K562 (cell line): ENCODE data around the gene CEP89. TPM values are rescaled to one million over a fixed set of nuclear protein-coding genes. Genes with fewer than 3 reads are reported as not detected.

Experiments
- ATAC-seq: fragments of 200-7000 bp; cut with Tn5 transposase; 3 replicates; pipeline ENCODE4 v1.9.1; 2020; ENCODE audit warnings: moderate library complexity
- BruUV-seq: library from RNA; stranded (reverse); fragments of 400-500 nt; replicated peaks from 2 replicates; lab custom pipeline; 2021; lab: Mats Ljungman, UMichigan
- CTCF ChIA-PET: fragments of 300-600 bp; formaldehyde crosslinking; extraction: SDS; loops from one replicate; lab custom pipeline; 2021; ENCODE audit warnings: low intra/inter-chr PET ratio; lab: Yijun Ruan, JAX
- POLR2A ChIA-PET: fragments of 300-600, 350-650 bp; sonication (Branson Sonifier 250); formaldehyde crosslinking; extraction: SDS; loops from one replicate; lab custom pipeline; 2021; ENCODE audit warnings: antibody characterized with exemption, inconsistent platforms; lab: Yijun Ruan, JAX
- DNase-seq, 4 experiments: peaks; one replicate each; pipeline versions ENCODE4 v3.0.0 to v3.0.0-alpha.2; 2011 to 2018; ENCODE audit warnings: low spot score in 3 of 4, mixed read lengths in 3 of 4; ENCODE audit errors: extremely low read depth in 1 of 4
- FAIRE-seq: peaks from 2 replicates; lab custom pipeline; 2011; peaks lifted over from hg19 to GRCh38; lab: Jason Lieb, UNC
- H2AFZ ChIP-seq: 2 replicates; pipeline ENCODE4 v1.6.0; 2011; ENCODE audit warnings: low read depth, low read length, control low read depth, inconsistent platforms
- H3K27ac ChIP-seq: fragments of 200-600 bp; 3 replicates; pipeline ENCODE4 v1.8.0; 2011; ENCODE audit warnings: low read depth, mild to moderate bottlenecking, control low read depth, inconsistent platforms, low read length, moderate library complexity, mixed read lengths; ENCODE audit errors: extremely low read depth
- H3K27me3 ChIP-seq, 2 experiments: fragments of 300-600 bp in 1 of 2; 2 replicates in 1 of 2; 3 replicates in 1 of 2; pipeline versions ENCODE4 v1.6.0 to v1.8.0; 2011; ENCODE audit warnings: inconsistent platforms in 2 of 2, low read length in 2 of 2, mild to moderate bottlenecking in 1 of 2, mixed read lengths in 1 of 2, moderate library complexity in 1 of 2; ENCODE audit not compliant: control insufficient read depth in 2 of 2, insufficient read depth in 2 of 2
- H3K36me3 ChIP-seq: fragments of 300-600 bp; 3 replicates; pipeline ENCODE4 v1.8.0; 2011; ENCODE audit warnings: mild to moderate bottlenecking, low read length, inconsistent platforms; ENCODE audit not compliant: control insufficient read depth, insufficient read depth
- H3K4me1 ChIP-seq, 2 experiments: fragments of 200-600 bp in 1 of 2; replicated peaks in 1 of 2; 2 replicates in 1 of 2; 3 replicates in 1 of 2; pipeline versions ENCODE4 v1.5.1 to v1.8.0; 2011; ENCODE audit warnings: inconsistent platforms in 2 of 2, low read length in 2 of 2, mild to moderate bottlenecking in 1 of 2, mixed read lengths in 1 of 2, moderate library complexity in 1 of 2; ENCODE audit not compliant: control insufficient read depth in 2 of 2, insufficient read depth in 2 of 2
- H3K4me2 ChIP-seq: 2 replicates; pipeline ENCODE4 v1.6.1; 2011; ENCODE audit warnings: low read length, control low read depth, inconsistent platforms, mixed read lengths; ENCODE audit not compliant: insufficient read depth
- H3K4me3 ChIP-seq: fragments of 200-600 bp; sonication (generic), shearing (Covaris generic); 2 replicates; pipeline ENCODE4 v1.5.1; 2016; ENCODE audit warnings: control low read depth, inconsistent platforms
- H3K79me2 ChIP-seq: fragments of 200-600 bp; 3 replicates; pipeline ENCODE4 v1.8.0; 2011; ENCODE audit warnings: low read length, inconsistent platforms; ENCODE audit not compliant: control insufficient read depth, insufficient read depth
- H3K9ac ChIP-seq, 2 experiments: 2 replicates each; pipeline versions ENCODE4 v1.6.0 to v1.6.1; 2011; ENCODE audit warnings: low read depth in 2 of 2, low read length in 2 of 2, control low read depth in 1 of 2, inconsistent platforms in 1 of 2, mild to moderate bottlenecking in 1 of 2, mixed read lengths in 1 of 2; ENCODE audit not compliant: insufficient read depth in 1 of 2
- H3K9me1 ChIP-seq: one replicate; pipeline ENCODE4 v1.6.0; 2011; ENCODE audit warnings: inconsistent platforms, mild to moderate bottlenecking, low read length, moderate library complexity; ENCODE audit not compliant: control insufficient read depth, insufficient read depth
- H3K9me3 ChIP-seq: replicated peaks from 2 replicates; pipeline ENCODE4 v1.5.1; 2011; ENCODE audit warnings: low read depth, low read length, inconsistent platforms; ENCODE audit not compliant: control insufficient read depth, insufficient read depth
- H4K20me1 ChIP-seq: replicated peaks from 2 replicates; pipeline ENCODE4 v1.6.1; 2011; ENCODE audit warnings: low read length, inconsistent platforms, mixed read lengths; ENCODE audit not compliant: control insufficient read depth, insufficient read depth
- EWSR1 ChIP-seq: fragments of 450-650 bp; IDR thresholded peaks from 2 replicates; pipeline ENCODE4 v1.6.1; 2018; ENCODE audit warnings: borderline replicate concordance, mild to moderate bottlenecking, low read depth, moderate library complexity; ENCODE audit not compliant: partially characterized antibody
- FOXA1 ChIP-seq: fragments of 450-650 bp; IDR thresholded peaks from 2 replicates; pipeline ENCODE4 v1.6.1; 2016; ENCODE audit warnings: mild to moderate bottlenecking, borderline replicate concordance
- FOXO4 ChIP-seq: fragments of 450-650 bp; formaldehyde crosslinking; IDR thresholded peaks from 2 replicates; pipeline ENCODE4 v1.4.0; 2020; ENCODE audit warnings: mild to moderate bottlenecking, moderate library complexity
- HIVEP1 ChIP-seq: fragments of 250-450 bp; sonication (Bioruptor Pico); IDR thresholded peaks from 2 replicates; pipeline ENCODE4 v1.4.0; 2020; ENCODE audit warnings: mild to moderate bottlenecking
- MTA3 ChIP-seq: fragments of 450-650 bp; formaldehyde crosslinking; IDR thresholded peaks from 2 replicates; pipeline ENCODE4 v1.6.1; 2017; ENCODE audit warnings: mild to moderate bottlenecking, borderline replicate concordance
- POU5F1 ChIP-seq: fragments of 150-350 bp; IDR thresholded peaks from 2 replicates; pipeline ENCODE4 v1.6.1; 2014; ENCODE audit warnings: borderline replicate concordance, low read length, low read depth, mild to moderate bottlenecking; ENCODE audit not compliant: partially characterized antibody
- SMC3 ChIP-seq: conservative IDR thresholded peaks from 2 replicates; pipeline ENCODE4 v1.6.1; 2011; ENCODE audit warnings: low read depth, low read length, improper control_type of control experiment; ENCODE audit not compliant: insufficient read depth
- SRSF1 ChIP-seq: fragments of 200-400 bp; formaldehyde crosslinking; IDR thresholded peaks from 2 replicates; pipeline ENCODE4 v1.6.1; 2017; ENCODE audit warnings: mild to moderate bottlenecking, low read depth, low read length, moderate library complexity
- ZBTB2 ChIP-seq: fragments of 450-650 bp; IDR thresholded peaks from 2 replicates; pipeline ENCODE4 v1.6.1; 2016; ENCODE audit warnings: antibody characterized with exemption
- ZNF24 ChIP-seq: fragments of 450-650 bp; IDR thresholded peaks from 2 replicates; pipeline ENCODE4 v1.6.1; 2016
- WGBS: fragments of 100-300 bp; shearing (Covaris generic); methylation state at CpG from one replicate; pipeline ENCODE4 v1.1.6; 2016; ENCODE audit warnings: low coverage, mixed read lengths; ENCODE audit not compliant: insufficient coverage; ENCODE audit errors: missing lambda C conversion rate; 5-methylcytosine and 5-hydroxymethylcytosine counted together
- in situ Hi-C: fragments of 300-500 bp; cut with MboI; formaldehyde crosslinking; loops from 4 replicates; pipeline ENCODE4 v1.15.0; 2018; ENCODE audit warnings: inconsistent platforms, mixed read lengths
- intact Hi-C: fragments of 100-400 bp; cut with micrococcal nuclease; formaldehyde crosslinking; loops from 2 replicates; pipeline ENCODE4 v1.14.2; 2022
- polyA plus RNA-seq, 8 experiments: library from polyadenylated mRNA; depleted of rRNA in 4 of 8; stranded (reverse) in 5 of 8; unstranded in 3 of 8; fragments of >200 nt; fragmentation: Nextera tagmentation in 2 of 8; fragmentation: Illumina TruSeq in 1 of 8; extraction: Ambion mirVana in 2 of 8; extraction: Trizol in 1 of 8; gene quantifications; 2 replicates each; pipeline versions ENCODE4 v1.2.1 to v1.2.3, GENCODE V29; 2011 to 2014; ENCODE audit warnings: inconsistent platforms in 1 of 8, missing spikeins in 1 of 8
- total RNA-seq, 7 experiments: library from RNA; depleted of rRNA in 6 of 7; stranded (reverse); fragments of >200 nt in 6 of 7; fragmentation: Illumina TruSeq in 2 of 7; extraction: Trizol in 2 of 7; gene quantifications; 2 replicates each; pipeline versions ENCODE4 v1.2.1 to v1.2.3, GENCODE V29; 2011 to 2021; ENCODE audit warnings: low replicate concordance in 1 of 7

The CEP89 gene
- total and polyA plus RNA-seq, 9 of the 15 experiments (the other 6 are each of a cell fraction or from before 2014, with no cell fraction given) = 5.5 to 15.0 (median 7.2) TPM

GRCh38 chr19:32874605-32875004, 97.2 kb downstream of the CEP89 start:
- no peaks in the 10 kb centered on the region for H3K36me3 ChIP-seq
- no peak overlapping the region for H3K4me2 ChIP-seq
- 0 out of 2 replicates have a peak, but pooled peaks cover 10% of the 10 kb centered on the region for H4K20me1 ChIP-seq
- peaks cover 14 to 62% of the 10 kb centered on the region in 2 experiments; a peak in 3 of 5 replicates for H3K27me3 ChIP-seq
- H3K9me3 ChIP-seq = no peaks in the 10 kb centered on the region
- ATAC-seq (no peak), FAIRE-seq (no peak), DNase-seq (no peak)
- no peaks in the 10 kb centered on the region for H3K9me1 ChIP-seq
- TF ChIP-seq ZNF24 = no peak
- no peak for TF ChIP-seq SRSF1
- TF ChIP-seq SMC3 = no peak
- no peak overlapping the region for H3K4me3 ChIP-seq
- ChIA-PET CTCF (no interaction called here), POLR2A (no interaction called here)
- no peak overlapping the region for H3K27ac ChIP-seq
- BruUV-seq = no TSS peak
- H3K4me1 ChIP-seq = peaks cover 0 to 3% of the 10 kb centered on the region in 2 experiments; a peak in 1 of 5 replicates
- 6% methylated on average over 9 of the region's 9 CpGs for WGBS
- H3K9ac ChIP-seq = no peak overlapping the region
- in situ Hi-C loops = no loop called here
- no peaks in the 10 kb centered on the region for H3K79me2 ChIP-seq
- H2AFZ ChIP-seq = no peak overlapping the region
- intact Hi-C loops = no loop called here

- H3K79me2 ChIP-seq = no peaks in the 10 kb centered on the region
- H3K9ac ChIP-seq = no peak overlapping the region
- FAIRE-seq = no peak
- H3K9me1 ChIP-seq = no peaks in the 10 kb centered on the region
- intact Hi-C loops (no loop called here), in situ Hi-C loops (no loop called here)
- H2AFZ ChIP-seq = no peak overlapping the region
- TF ChIP-seq HIVEP1 (CRISPR knock-in tag) (no peak), MTA3 (no peak), EWSR1 (no peak), ZBTB2 (no peak), FOXO4 (CRISPR knock-in tag) (no peak), FOXA1 (no peak), POU5F1 (no peak)
- no peak overlapping the region for H3K4me3 ChIP-seq
- no TSS peak for BruUV-seq
- 0 out of 2 replicates have a peak, but pooled peaks cover 10% of the 10 kb centered on the region for H4K20me1 ChIP-seq
- DNase-seq = no peak
- H3K27ac ChIP-seq = no peak overlapping the region
- ChIA-PET POLR2A (no interaction called here), CTCF (no interaction called here)
- WGBS = 1% methylated on average over 18 of the region's 18 CpGs
- no peaks in the 10 kb centered on the region for H3K36me3 ChIP-seq
- peaks cover 15 to 61% of the 10 kb centered on the region in 2 experiments for H3K27me3 ChIP-seq
- peaks cover 0 to 3% of the 10 kb centered on the region in 2 experiments; a peak in 1 of 5 replicates for H3K4me1 ChIP-seq
- no peak for ATAC-seq
- H3K4me2 ChIP-seq = no peak overlapping the region
- no peaks in the 10 kb centered on the region for H3K9me3 ChIP-seq
Observed at GRCh38 chr19:32873247-32873959, 98.4 kb downstream of the CEP89 start.
